ENCODE measurements around the gene SND1.

- TF ChIP-seq CTCF (IDR thresholded peaks at IDR 0.05) (no peak), POLR2A (IDR thresholded peaks at IDR 0.05) (no peak)
Measured at GRCh38 chr7:127815631-127816145, 163.7 kb downstream of the SND1 start.
